Calu3 (cell line): ENCODE results near the gene DDAH1. TPM values are rescaled to one million over a fixed set of nuclear protein-coding genes. Genes with fewer than 3 reads are reported as not detected.

Experiments used
- BruUV-seq: library from RNA; stranded (reverse); fragments of 400-500 nt; replicated peaks from 2 replicates; lab custom pipeline; 2021; lab: Mats Ljungman, UMichigan
- CTCF ChIA-PET: fragments of 300-600 bp; sonication (Branson Sonifier 250); formaldehyde crosslinking; loops from one replicate; lab custom pipeline; 2022; ENCODE audit warnings: antibody characterized with exemption; lab: Charles Lee
- DNase-seq: peaks from one replicate; pipeline ENCODE4 v3.0.0; 2022
- H3K27ac Mint-ChIP-seq: one replicate; pipeline ENCODE4 v1.8.0; 2022; ENCODE audit warnings: mixed read lengths; ENCODE audit not compliant: unreplicated experiment
- H3K27me3 Mint-ChIP-seq: one replicate; pipeline ENCODE4 v1.8.0; 2022; ENCODE audit warnings: mixed read lengths; ENCODE audit not compliant: unreplicated experiment
- H3K36me3 Mint-ChIP-seq: one replicate; pipeline ENCODE4 v1.8.0; 2022; ENCODE audit warnings: mild to moderate bottlenecking, moderate library complexity, mixed read lengths; ENCODE audit not compliant: insufficient read depth, unreplicated experiment
- H3K4me1 Mint-ChIP-seq: one replicate; pipeline ENCODE4 v1.8.0; 2022; ENCODE audit warnings: mild to moderate bottlenecking, low read depth, mixed read lengths; ENCODE audit not compliant: unreplicated experiment
- H3K4me3 Mint-ChIP-seq: one replicate; pipeline ENCODE4 v1.8.0; 2022; ENCODE audit warnings: mild to moderate bottlenecking, low read depth, moderate library complexity, mixed read lengths; ENCODE audit not compliant: unreplicated experiment
- H3K9me3 Mint-ChIP-seq: one replicate; pipeline ENCODE4 v1.8.0; 2022; ENCODE audit warnings: low read depth, mixed read lengths; ENCODE audit not compliant: unreplicated experiment
- intact Hi-C: fragments of 100-400 bp; cut with micrococcal nuclease; formaldehyde crosslinking; loops from one replicate; pipeline ENCODE4 v1.10.0; 2022; ENCODE audit not compliant: unreplicated experiment
- total RNA-seq: library from RNA; stranded (reverse); gene quantifications from 2 replicates; pipeline ENCODE4 v1.2.3, GENCODE V29; 2022
- TF ChIP-seq, protein P1 (sequence below): fragments of 200-600 bp; IDR thresholded peaks from one replicate; pipeline ENCODE4 v1.8.0; 2022; ENCODE audit warnings: antibody characterized with exemption; ENCODE audit not compliant: unreplicated experiment

DDAH1 gene
- total RNA-seq, 1 experiment from 2014 or later, result 84.1 TPM

DNA sequence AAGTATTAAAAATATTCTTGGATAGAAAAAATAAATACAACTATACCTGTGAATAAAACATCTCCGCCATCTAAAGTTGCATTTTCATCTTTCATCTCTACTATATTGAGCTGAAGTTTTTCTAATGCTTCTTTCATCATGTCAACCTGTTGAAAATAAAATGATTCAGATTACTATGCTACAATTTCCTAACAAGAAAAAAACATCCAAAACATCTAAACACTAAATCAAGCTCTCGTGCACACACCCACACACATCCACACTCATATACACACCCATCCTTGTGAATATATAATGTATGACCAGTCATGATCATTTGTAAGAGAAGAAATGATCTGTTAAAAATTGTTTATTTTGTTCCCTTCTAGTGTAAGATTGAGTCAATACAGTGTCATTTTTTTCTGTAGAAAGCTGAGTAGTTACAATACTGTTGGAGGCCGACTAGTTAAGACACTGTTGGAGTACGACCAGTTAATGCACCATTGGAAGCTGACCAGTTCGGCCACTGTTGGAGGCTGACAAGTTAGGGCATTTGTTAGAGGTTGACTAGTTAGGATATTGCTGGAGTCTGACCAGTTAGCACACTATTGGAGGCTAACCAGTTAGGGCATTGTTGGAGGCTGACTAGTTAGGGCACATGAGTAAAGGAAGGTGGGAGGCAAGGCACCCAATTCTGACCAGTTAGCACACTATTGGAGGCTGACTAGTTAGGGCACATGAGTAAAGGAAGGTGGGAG, 106.1 kb downstream of the DDAH1 start:
- H3K36me3 Mint-ChIP-seq, result peaks cover 9% of the 10 kb centered on the region
- H3K27me3 Mint-ChIP-seq, result no peaks in the 10 kb centered on the region
- H3K9me3 Mint-ChIP-seq, result peaks cover 2% of the 10 kb centered on the region
- no peak for DNase-seq
- CTCF ChIA-PET, result interaction anchor here (0.6 kb wide), 1 partner anchor 289 kb away, joined by 3 read pairs; no protein-coding TSS in a partner anchor
- intact Hi-C loops, result no loop called here
- peak overlapping the region; percentile 46 for H3K27ac Mint-ChIP-seq
- TF ChIP-seq, protein P1, sequence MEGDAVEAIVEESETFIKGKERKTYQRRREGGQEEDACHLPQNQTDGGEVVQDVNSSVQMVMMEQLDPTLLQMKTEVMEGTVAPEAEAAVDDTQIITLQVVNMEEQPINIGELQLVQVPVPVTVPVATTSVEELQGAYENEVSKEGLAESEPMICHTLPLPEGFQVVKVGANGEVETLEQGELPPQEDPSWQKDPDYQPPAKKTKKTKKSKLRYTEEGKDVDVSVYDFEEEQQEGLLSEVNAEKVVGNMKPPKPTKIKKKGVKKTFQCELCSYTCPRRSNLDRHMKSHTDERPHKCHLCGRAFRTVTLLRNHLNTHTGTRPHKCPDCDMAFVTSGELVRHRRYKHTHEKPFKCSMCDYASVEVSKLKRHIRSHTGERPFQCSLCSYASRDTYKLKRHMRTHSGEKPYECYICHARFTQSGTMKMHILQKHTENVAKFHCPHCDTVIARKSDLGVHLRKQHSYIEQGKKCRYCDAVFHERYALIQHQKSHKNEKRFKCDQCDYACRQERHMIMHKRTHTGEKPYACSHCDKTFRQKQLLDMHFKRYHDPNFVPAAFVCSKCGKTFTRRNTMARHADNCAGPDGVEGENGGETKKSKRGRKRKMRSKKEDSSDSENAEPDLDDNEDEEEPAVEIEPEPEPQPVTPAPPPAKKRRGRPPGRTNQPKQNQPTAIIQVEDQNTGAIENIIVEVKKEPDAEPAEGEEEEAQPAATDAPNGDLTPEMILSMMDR, result no peak
- no peak overlapping the region for H3K4me3 Mint-ChIP-seq
- peaks cover 78% of the 10 kb centered on the region for H3K4me1 Mint-ChIP-seq
- no TSS peak for BruUV-seq

DNA sequence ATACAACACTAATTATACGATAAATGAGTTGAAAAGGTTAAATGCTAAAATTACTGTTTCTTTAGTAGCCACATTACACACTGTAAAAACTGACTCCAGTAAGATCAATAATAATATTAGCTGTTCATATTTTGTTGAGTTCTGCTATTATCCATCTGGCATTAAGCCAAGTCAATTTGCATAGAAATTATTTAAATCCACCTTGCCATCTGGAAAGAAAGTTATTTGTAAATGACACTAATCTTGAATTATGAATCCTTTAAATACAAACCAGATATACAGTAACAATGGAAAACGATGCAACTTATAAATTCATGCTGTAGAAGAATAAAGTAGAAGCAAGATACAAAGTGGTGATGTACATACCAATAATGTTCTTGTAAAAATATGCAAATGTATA, 107.1 kb downstream of the DDAH1 start:
- no peak overlapping the region for H3K4me3 Mint-ChIP-seq
- BruUV-seq, result no TSS peak
- H3K36me3 Mint-ChIP-seq, result peaks cover 12% of the 10 kb centered on the region
- H3K9me3 Mint-ChIP-seq, result peaks cover 2% of the 10 kb centered on the region
- no peak for DNase-seq
- H3K27me3 Mint-ChIP-seq, result no peaks in the 10 kb centered on the region
- TF ChIP-seq, protein P1, result no peak
- peaks cover 81% of the 10 kb centered on the region for H3K4me1 Mint-ChIP-seq
- no peak overlapping the region for H3K27ac Mint-ChIP-seq
- intact Hi-C loops, result no loop called here
- CTCF ChIA-PET, result no interaction called here

DNA sequence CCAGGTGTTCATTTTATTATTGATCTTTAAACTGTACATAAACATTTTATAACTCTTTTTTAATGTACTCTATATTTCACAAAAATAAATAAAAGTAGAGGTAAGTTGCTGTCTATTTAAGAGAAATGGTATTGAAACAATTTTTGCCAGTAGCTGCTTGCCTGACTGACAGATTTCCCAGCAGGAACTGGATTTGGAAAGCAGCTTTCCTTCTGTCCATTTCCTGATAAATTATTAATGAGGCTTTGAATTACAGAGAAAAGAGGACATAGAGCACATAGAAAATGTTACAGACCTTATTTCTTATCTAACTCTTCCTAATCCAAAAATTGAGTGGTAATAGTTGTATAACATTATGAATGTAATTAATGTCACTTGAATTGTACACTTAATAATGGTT, 108.8 kb downstream of the DDAH1 start:
- H3K9me3 Mint-ChIP-seq, result peaks cover 2% of the 10 kb centered on the region
- no peaks in the 10 kb centered on the region for H3K27me3 Mint-ChIP-seq
- TF ChIP-seq, protein P1, result no peak
- intact Hi-C loops, result no loop called here
- H3K4me3 Mint-ChIP-seq, result no peak overlapping the region
- DNase-seq, result no peak
- peaks cover 64% of the 10 kb centered on the region for H3K4me1 Mint-ChIP-seq
- peak overlapping the region; percentile 60 for H3K27ac Mint-ChIP-seq
- CTCF ChIA-PET, result no interaction called here
- H3K36me3 Mint-ChIP-seq, result peaks cover 12% of the 10 kb centered on the region
- BruUV-seq, result no TSS peak

DNA sequence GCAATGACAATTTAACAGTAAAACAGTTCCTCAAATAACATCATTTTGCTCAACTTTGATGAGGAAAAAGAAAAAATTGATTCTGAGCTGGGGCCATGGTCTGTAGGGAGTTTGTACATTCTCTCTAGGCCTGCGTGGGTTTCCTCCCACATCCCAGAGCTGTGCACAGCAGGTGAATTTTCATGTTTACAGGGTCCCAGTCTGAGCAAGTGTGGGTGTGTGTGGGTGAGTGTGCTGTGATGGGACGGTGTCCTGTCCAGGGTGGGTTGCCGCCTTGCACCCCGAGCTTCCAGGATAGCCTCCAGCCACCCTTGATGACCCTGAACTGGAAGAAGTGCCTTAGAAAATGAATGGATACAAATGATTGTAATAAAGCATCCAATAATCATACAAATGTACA, 112.9 kb downstream of the DDAH1 start:
- TF ChIP-seq, protein P1, result no peak
- Mint-ChIP-seq H3K27ac (no peak overlapping the region), H3K4me3 (no peak overlapping the region), H3K9me3 (no peaks in the 10 kb centered on the region), H3K27me3 (no peaks in the 10 kb centered on the region), H3K4me1 (peaks cover 49% of the 10 kb centered on the region), H3K36me3 (peaks cover 31% of the 10 kb centered on the region)
- CTCF ChIA-PET, result no interaction called here
- no peak for DNase-seq
- intact Hi-C loops, result no loop called here
- BruUV-seq, result no TSS peak
